ENCODE measurements around the gene TAF4.
"Not testable (repeated sequence)": the region's sequence is repeated elsewhere in the genome, so short reads cannot be mapped to it uniquely, and the experiment has no call there.

TAF4 gene

DNA sequence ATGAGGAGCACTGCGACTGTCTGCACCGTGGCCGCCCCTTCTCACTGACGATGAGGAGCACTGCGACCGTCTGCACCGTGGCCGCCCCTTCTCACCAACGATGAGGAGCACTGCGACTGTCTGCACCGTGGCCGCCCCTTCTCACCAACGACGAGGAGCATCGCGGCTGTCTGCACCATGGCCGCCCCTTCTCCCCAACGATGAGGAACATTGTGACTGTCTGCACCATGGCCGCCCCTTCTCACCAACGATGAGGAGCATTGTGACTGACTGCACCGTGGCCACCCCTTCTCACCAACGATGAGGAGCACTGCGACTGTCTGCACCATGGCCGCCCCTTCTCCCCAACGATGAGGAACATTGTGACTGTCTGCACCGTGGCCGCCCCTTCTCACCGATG is 117.6 kb downstream of the TAF4 start:
- not testable (repeated sequence) for DNase-seq (ENCODE audit: low spot score)

DNA sequence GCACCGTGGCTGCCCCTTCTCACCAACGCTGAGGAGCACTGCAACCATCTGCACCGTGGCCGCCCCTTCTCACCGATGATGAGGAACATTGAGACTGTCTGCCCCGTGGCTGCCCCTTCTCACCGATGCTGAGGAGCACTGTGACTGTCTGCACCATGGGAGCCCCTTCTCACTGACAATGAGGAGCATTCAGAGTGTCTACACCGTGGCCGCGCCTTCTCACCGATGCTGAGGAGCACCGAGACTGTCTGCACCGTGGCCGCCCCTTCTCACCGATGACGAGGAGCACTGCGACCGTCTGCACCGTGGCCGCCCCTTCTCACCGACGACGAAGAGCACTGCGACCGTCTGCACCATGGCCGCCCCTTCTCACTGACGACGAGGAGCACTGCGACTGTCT is 120.2 kb downstream of the TAF4 start:
- not testable (repeated sequence) for DNase-seq (ENCODE audit: low spot score)

GRCh38 chr20:61944967-61945366 is 120.7 kb downstream of the TAF4 start:
- DNase-seq (ENCODE audit: low spot score) = not testable (repeated sequence)

GRCh38 chr20:61942526-61942925 is 123.2 kb downstream of the TAF4 start:
- no peak for DNase-seq (ENCODE audit: low spot score)

GRCh38 chr20:61941721-61942405 is 123.8 kb downstream of the TAF4 start:
- no peak for DNase-seq (ENCODE audit: low spot score)

DNA sequence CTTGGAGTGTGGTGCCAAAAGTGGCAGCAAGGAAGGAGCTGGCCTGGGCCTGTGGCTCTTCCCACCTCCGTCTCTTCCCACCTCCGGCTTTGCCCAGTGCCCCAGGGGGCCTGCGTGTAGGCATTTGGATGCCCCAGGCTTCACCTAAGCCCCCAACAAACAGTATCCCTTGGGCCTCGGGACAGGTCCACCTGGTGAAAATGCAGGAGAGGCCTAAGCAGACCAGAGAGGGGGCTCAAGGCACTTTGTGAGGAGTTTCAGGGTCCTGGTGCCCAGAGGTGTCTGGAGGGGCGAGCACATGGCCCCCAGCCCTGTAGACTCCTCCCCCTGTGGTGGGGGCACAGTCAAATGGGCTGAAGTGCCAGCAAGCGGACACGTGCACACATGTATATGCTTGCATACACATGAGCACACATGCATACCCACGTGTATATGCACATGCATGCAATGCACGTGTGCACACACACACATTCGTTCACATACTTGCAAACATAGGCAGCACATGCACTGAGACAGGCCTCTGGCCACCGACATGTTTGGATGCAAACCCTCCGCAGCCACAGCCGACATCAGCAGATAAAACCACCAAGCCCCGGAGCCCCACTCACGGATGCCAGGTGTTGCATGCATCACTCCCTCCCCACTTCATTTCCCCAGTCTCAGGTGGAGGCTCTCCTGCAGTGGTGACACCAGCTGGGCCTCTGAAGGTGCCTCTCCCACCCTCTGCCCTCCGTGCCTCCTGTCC is 124.5 kb downstream of the TAF4 start:
- no peak for DNase-seq (ENCODE audit: low spot score)

DNA sequence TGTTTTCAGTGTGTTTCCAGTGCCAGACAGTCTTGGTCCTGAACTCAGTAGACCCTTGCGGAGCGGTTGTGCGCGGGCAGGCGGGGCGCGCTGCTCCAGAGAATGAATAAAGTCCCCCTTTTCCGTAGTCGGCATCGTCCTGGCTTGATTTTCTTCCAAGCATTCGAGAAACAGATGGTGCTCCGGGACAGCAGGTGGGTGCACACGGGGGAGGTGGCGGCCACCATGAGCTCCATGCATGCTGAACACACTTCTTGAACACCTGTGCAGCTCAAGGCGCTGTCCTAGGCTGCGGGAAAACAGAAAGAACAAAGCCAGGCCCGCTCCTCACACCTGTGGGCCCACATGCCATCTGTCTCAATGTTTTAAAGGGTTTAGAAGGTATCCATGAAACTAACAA is 125.2 kb downstream of the TAF4 start:
- no peak for DNase-seq (ENCODE audit: low spot score)

DNA sequence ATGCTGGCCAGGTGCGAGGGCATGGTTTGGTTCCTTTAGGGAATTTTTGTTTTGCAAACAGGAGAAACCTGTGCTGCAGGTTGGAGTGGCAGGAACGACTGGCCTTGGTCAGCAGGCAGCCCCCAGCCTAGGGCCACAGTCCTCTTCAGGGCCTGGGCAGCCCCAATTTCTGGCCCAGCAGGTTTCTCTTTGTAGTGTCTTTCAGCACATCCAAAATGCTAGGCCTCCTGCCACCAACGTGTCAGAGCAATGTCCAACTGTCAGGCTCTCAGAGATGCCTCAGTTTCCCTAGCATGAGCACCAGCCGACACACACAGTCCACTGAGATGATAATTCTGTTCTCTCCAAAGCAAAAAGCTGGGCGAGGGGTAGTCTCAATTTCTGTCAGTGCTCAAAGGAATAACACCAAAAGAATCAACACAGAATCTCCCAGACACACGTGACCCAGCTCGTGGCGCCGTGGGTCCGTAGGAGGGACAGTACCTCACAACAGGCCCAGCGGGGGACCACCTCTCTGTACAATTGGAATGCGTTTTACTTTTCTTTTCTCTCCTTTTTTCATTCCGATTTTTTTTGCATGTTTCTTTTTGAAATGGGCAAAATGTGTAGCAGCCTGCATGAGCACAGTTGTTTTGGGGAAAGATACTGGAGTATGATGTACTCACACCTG is 125.9 kb downstream of the TAF4 start:
- DNase-seq (ENCODE audit: low spot score) = no peak

GRCh38 chr20:61938839-61939690 is 126.6 kb downstream of the TAF4 start:
- no peak for DNase-seq (ENCODE audit: low spot score)

DNA sequence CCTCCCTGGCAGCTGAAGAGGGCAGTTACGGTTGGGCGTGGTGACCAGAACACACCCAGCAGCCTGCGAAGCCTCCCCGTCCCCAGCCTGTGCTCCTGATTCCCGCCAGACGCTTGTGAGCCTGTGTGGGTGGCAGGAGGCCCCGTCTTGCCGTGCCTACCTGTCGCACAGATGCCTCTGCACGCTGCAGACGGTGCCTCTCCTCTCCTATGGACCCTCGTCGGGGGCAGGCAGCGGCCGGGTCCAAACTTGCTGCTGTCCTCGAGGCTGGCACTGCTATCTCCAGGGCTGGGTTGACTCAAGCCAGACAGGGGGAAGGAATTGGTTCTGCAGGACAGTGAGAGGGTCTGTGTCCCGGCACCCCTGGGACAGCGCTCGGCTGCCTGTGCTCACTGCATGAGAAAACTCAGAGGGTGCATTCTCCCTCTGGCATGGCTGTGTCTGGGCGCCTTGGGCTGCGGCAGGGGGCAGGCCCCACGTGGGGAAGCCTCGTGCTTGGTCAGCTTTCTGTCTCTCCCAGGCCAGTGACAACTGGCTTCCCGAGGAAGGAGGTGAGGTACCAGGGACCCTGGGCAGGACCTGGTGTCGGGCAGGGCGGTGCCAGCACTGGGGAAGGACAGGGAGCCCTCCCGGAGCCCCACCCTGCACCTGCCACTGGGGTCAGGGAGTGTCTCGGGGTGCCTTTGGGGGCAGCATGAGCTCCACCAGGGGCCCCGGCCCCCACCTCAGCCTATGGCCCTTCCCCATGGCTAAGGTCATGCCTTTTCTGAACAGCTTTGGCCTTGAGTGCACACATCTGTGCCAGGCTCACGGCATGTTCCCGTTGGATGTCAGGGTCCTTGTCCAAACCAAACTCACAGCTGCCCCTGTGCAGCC is 127.5 kb downstream of the TAF4 start:
- no peak for DNase-seq (ENCODE audit: low spot score)

DNA sequence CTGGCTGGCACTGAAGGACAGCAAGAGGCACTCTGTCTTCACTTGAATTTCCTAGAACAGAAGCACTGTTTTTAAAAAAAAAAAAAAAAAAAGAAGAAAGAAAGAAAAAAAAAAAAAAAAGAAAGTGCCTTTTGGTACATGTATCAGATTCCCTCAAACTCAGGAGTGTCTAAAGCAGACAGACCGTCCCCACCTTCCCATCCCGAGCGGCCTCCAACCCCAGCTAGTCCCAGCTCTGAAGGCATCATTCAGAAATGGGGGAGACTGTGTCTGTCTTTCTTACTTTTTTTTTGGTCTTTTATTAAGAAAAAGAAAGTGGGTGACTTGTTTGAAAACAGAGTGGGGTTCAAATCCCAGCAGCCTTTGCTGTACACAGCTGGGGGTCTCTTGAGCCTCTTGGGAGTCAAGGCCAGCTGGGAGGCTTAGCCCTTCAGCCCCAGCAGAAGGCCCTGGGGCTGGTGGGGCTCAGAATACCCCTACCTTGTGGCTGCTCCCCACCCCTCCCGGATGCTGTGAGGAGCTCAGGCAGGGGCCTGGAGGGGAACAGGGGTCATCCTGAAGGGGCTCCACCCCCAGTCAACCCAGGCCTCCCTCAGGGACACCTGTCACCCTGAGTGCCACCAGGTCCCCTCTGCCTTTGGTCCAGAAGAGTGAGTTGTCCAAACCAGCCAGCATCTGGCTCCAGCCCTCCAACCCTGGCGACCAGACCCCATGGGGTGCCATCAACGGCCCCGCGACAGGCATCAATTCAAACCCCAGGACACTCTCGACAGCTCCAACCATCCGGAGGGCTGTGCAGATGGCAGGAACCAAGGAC is 128.3 kb downstream of the TAF4 start:
- no peak for DNase-seq (ENCODE audit: low spot score)

DNA sequence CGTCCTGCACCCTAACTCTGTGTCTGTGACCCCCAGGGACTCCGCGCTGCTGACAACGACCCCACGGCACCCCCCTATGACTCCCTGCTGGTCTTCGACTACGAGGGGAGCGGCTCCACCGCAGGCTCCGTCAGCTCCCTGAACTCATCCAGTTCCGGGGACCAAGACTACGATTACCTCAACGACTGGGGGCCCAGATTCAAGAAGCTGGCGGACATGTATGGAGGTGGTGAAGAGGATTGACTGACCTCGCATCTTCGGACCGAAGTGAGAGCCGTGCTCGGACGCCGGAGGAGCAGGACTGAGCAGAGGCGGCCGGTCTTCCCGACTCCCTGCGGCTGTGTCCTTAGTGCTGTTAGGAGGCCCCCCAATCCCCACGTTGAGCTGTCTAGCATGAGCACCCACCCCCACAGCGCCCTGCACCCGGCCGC is 129.0 kb downstream of the TAF4 start:
- no peak for DNase-seq (ENCODE audit: low spot score)

- no peak for DNase-seq (ENCODE audit: low spot score)
These were observed 129.6 kb downstream of the TAF4 start for GRCh38 chr20:61935926-61936700.

DNA sequence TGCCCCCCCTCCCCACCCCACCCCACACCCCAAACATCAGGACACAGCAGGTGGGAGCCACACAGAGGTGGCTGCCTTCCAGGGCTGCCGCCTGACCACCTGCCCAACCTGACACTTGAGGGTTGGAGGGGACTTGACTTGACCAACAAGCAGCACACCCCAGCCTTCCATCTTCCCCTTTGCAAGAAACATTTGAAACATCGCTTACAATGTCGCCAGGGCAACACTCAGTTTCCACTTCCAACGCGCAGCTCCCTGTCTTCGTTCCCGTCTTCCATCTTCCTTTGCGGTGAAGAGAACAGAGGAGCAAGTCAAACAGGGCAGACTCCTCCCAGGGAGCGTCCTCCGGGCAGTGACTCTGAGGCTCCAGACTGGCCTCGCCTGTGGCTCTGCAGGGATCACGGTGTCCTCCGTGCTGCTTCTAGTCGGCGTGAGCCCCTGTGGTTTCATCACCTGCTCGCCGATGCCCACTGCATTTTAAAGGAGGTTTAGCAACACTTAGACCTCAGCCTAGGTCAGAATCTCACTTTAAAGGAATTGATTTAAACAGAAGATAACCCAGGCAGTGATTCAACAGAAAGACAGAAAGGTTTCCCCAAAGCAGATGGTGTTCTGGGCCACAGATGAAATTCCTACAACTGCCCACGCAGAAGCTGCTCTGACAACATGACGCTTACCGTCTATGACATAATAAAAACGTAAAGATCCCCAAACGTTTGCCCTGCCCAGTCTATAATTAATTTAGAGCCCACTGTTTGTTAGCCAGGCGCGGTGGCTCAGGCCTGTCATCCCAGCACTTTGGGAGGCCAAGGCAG is 130.8 kb downstream of the TAF4 start:
- no peak for DNase-seq (ENCODE audit: low spot score)

DNA sequence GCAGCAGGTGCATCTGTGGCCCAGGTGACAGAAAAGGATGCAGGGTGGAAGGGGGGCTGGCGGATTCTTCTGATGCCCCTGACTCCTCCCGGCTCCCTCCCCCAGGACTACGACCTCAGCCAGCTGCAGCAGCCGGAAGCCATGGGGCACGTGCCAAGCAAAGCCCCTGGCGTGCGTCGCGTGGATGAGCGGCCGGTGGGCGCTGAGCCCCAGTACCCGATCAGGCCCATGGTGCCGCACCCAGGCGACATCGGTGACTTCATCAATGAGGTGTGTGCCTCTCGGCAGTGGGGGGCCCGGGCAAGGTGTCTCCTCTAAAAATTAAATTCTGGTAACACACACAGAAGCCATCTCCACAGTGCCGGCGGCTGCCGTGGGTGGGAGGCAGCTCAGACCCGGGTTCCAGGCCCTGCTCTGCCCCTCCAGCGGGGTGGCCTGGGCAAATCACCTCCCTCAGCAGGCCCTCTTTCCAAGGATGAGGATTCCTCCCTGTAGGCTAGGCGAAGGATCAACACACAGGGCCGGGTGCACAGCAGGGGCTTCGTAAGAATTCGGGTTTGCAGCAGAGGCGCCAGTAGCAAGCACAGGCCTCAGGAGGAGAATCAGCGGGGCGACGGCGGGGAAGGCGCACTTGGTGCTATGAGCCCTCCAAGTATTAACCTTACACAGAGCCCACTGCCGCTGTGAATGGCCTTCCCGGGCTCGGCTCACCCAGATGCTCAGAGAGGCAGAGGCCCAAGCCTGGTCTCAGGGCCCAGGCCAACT is 131.5 kb downstream of the TAF4 start:
- no peak for DNase-seq (ENCODE audit: low spot score)

GRCh38 chr20:61933481-61933950 is 132.2 kb downstream of the TAF4 start:
- DNase-seq (ENCODE audit: low spot score) = no peak

DNA sequence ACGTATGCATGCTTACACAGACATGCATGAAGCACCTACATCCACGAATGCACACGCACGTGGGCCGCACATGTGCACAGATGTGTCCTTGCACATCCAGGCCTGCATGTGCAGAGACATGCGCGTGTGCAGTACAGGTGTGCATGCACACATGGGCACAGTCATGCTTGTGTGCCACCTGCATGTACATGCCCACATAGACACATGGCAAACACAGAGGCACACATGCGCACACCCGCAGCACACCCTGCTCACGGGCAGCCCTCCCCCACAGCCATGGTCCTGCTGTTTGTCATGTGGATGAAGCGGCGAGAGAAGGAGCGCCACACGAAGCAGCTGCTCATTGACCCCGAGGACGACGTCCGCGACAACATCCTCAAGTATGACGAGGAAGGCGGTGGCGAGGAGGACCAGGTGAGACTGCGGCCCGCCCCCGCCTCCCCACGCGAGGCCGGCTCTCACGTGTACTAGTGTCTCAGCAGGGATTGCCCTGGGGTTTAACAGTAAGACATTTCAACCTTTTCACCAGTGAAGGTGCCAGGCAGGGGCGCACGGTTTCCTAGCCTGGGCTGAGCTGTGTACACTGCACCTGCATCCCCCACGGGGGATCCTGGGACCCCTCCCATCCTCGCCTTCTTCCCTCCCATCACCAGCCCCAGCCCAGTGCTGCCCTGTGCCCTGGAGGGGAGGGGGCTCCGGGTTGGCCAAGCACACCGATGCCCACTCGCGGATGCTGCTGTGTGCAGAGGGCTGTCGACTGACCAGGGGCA is 132.8 kb downstream of the TAF4 start:
- DNase-seq (ENCODE audit: low spot score) = no peak
